CD4-positive, alpha-beta T cell treated with Interferon alpha-2 for 1 hour (primary cell): ENCODE measurements around the gene CHMP3.

Experiments
- DNase-seq, 2 donors: peaks; one replicate each; pipeline ENCODE4 v3.0.0-alpha.2; 2020 to 2022

The CHMP3 gene

DNA sequence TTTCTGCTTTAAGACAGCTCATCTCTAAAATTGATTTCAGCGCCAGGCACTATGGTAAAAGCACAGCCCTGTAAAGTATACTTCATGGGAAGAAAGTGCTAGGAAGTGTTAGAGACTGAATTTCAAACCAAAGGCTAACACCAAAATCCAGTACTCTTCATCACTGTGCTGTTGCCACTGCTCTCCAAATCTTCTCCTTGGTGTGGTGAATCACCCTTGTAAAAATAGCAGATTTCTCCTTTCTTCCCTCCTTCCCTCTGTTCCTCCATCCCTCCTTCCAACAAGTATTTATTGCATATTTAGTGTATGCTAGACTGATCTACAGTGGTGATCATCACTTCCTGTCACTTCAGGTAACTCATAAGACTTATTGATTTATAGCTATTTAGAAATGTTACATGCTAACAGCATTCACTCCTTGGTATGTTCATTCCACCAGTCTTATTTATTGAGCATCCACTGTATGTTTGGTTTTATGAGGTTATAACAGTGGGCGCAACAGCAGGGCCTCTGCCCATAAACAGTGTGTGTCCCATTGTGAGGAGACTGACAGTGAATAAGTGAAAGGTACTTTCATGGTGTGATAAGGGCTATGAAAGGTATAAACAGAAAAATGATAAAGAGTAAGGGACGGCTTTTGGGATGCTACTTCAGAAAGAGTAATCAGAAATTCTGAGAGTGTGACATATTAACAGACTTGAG lies 102.0 kb downstream of the CHMP3 start:
- no peak for DNase-seq

GRCh38 chr2:86455181-86455580 lies 108.1 kb downstream of the CHMP3 start:
- DNase-seq: no peak

DNA sequence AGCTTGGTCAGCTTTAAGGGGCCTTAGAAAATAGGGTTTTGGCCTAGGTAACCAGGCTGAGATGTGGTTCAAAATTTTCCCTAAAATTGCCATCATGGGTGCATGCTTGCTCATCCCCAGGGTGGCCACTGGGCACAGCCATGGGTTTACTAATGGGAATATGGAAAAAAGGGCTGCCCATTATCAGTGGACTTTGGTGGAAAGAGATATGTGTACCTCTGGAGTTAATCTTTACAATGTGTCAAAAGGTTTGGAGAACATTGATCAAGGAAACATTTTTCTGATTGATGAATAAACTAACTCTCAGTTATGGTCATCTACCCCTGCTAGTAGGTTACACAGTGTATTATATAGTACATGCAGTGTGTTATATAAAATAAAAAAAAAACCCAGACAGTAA lies 109.0 kb downstream of the CHMP3 start:
- DNase-seq: no peak

GRCh38 chr2:86453836-86454235 lies 109.4 kb downstream of the CHMP3 start:
- DNase-seq: no peak
